HFFc6 (cell line): Measurements from ENCODE around the gene CEND1. TPM values are rescaled to one million over a fixed set of nuclear protein-coding genes. Genes with fewer than 3 reads are reported as not detected.
"Not testable (repeated sequence)": the region's sequence is repeated elsewhere in the genome, so short reads cannot be mapped to it uniquely, and the experiment has no call there.

Experiments
- DNase-seq: peaks from one replicate; pipeline ENCODE4 v3.0.0-alpha.2; 2018
- H3K27ac Mint-ChIP-seq: 2 replicates; pipeline ENCODE4 v1.8.0; 2020; ENCODE audit warnings: mild to moderate bottlenecking, mixed read lengths
- H3K27me3 Mint-ChIP-seq: 2 replicates; pipeline ENCODE4 v1.8.0; 2021; ENCODE audit warnings: mild to moderate bottlenecking, moderate library complexity, mixed read lengths; ENCODE audit not compliant: insufficient read depth
- H3K36me3 Mint-ChIP-seq: 2 replicates; pipeline ENCODE4 v1.8.0; 2021; ENCODE audit warnings: low read depth, mixed read lengths
- H3K4me1 Mint-ChIP-seq: 2 replicates; pipeline ENCODE4 v1.8.0; 2020; ENCODE audit warnings: low read depth, mixed read lengths
- H3K4me3 Mint-ChIP-seq: 2 replicates; pipeline ENCODE4 v1.8.0; 2020; ENCODE audit warnings: mild to moderate bottlenecking, moderate library complexity, mixed read lengths
- H3K9me3 Mint-ChIP-seq: 2 replicates; pipeline ENCODE4 v1.8.0; 2020; ENCODE audit warnings: mild to moderate bottlenecking, mixed read lengths
- total RNA-seq, 6 experiments: library from RNA; stranded (reverse); fragmentation: NEBNext Ultra II Directional; extraction: Animal tissue kit (Norgen Biotek cat#: 25700); gene quantifications; 2 replicates in 1 of 6; 3 replicates in 5 of 6; pipeline ENCODE4 v1.2.3, GENCODE V29; 2021
- TF ChIP-seq, protein P1 (sequence below): fragments of 200-600 bp; sonication (generic); IDR thresholded peaks from 2 replicates; pipeline ENCODE4 v1.5.0; 2021; ENCODE audit warnings: antibody characterized with exemption, mild to moderate bottlenecking

Gene CEND1
- total RNA-seq, 6 experiments from 2014 or later: 8.2 to 12.2 (median 11.0) TPM

DNA sequence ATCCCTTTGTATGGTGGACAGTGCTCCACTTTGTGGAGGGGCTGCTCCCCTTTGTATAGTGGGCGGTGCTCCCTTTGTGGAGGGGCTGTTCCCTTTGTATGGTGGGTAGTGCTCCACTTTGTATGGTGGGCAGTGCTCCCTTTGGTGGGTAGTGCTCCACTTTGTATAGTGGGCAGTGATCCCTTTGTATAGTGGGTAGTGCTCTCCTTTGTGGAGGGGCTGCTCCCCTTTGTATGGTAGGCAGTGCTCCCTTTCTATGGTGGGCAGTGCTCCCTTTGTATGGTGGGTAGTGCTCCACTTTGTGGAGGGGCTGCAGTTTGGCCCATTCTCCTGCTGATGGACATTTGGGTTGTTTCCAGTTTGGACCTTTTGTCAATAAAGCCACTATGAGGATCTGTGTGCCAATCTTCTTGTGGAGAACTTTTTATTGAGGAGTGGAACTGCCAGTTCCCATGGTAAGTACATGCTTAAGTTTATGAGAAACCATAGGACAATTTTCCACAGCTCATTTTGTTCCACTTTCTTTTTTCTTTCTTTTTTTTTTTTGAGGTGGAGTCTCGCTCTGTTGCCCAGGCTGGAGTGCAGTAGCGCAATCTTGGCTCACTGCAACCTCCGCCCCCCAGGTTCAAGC lies 47.2 kb downstream of the CEND1 start:
- Mint-ChIP-seq H3K4me3 (no peak overlapping the region), H3K27me3 (peaks cover 1% of the 10 kb centered on the region), H3K27ac (no peak overlapping the region), H3K9me3 (no peaks in the 10 kb centered on the region), H3K36me3 (no peaks in the 10 kb centered on the region), H3K4me1 (peaks cover 10% of the 10 kb centered on the region; the same call in 1 of the 2 replicates)
- DNase-seq: no peak
- TF ChIP-seq, protein P1, sequence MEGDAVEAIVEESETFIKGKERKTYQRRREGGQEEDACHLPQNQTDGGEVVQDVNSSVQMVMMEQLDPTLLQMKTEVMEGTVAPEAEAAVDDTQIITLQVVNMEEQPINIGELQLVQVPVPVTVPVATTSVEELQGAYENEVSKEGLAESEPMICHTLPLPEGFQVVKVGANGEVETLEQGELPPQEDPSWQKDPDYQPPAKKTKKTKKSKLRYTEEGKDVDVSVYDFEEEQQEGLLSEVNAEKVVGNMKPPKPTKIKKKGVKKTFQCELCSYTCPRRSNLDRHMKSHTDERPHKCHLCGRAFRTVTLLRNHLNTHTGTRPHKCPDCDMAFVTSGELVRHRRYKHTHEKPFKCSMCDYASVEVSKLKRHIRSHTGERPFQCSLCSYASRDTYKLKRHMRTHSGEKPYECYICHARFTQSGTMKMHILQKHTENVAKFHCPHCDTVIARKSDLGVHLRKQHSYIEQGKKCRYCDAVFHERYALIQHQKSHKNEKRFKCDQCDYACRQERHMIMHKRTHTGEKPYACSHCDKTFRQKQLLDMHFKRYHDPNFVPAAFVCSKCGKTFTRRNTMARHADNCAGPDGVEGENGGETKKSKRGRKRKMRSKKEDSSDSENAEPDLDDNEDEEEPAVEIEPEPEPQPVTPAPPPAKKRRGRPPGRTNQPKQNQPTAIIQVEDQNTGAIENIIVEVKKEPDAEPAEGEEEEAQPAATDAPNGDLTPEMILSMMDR: no peak

DNA sequence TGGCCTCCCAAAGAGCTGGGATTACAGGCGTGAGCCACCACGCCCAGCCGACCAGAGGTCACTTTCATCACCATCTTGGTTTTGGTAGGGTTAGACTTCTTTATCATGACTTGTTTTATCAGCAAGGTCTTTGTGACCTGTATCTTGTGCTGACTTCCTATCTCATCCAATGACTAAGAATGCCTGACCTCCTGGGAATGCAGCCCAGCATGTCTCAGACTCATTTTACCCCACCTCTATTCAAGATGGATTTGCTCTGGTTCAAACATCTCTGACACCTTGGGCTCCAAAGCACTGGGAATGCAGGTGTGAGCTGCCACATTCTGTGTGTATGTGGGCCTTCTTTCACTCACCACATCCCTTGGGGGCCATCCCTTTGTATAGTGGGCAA lies 47.7 kb downstream of the CEND1 start:
- Mint-ChIP-seq H3K27me3 (peaks cover 7% of the 10 kb centered on the region), H3K36me3 (no peaks in the 10 kb centered on the region), H3K4me3 (no peak overlapping the region), H3K9me3 (no peaks in the 10 kb centered on the region), H3K4me1 (peaks cover 10% of the 10 kb centered on the region; the same call in 1 of the 2 replicates), H3K27ac (no peak overlapping the region)
- DNase-seq: no peak
- TF ChIP-seq, protein P1: no peak

DNA sequence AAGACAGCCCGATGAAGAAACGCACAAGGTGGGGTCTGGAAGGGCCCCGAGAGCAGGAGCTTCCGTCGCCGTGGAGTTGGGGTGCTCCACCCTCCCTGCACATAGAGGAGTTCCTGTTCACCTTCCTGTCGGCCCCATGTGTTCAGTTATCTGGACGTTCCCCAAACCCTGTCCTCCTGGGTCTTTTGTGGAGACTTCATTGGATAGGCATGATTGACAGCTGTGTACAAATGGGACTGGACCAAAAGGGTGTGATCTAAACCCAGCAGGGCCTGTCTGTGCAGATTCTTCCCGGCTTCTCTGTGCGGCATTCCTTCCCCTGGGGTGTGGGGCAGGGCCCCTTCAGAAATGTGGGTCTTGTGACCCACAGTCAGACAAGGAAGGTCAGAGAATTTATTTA lies 52.0 kb downstream of the CEND1 start:
- H3K27ac Mint-ChIP-seq, DNase-seq, H3K9me3 Mint-ChIP-seq, H3K4me3 Mint-ChIP-seq, H3K36me3 Mint-ChIP-seq, H3K4me1 Mint-ChIP-seq: not testable (repeated sequence)
- H3K27me3 Mint-ChIP-seq: peaks cover 19% of the 10 kb centered on the region

- TF ChIP-seq, protein P1: no peak
- peaks cover 9% of the 10 kb centered on the region; the same call in 1 of the 2 replicates for H3K4me1 Mint-ChIP-seq
- peaks cover 23% of the 10 kb centered on the region for H3K27me3 Mint-ChIP-seq
- peaks cover 3% of the 10 kb centered on the region; the same call in 1 of the 2 replicates for H3K36me3 Mint-ChIP-seq
- H3K9me3 Mint-ChIP-seq: peaks cover 5% of the 10 kb centered on the region
- no peak overlapping the region for H3K27ac Mint-ChIP-seq
- H3K4me3 Mint-ChIP-seq: no peak overlapping the region
- DNase-seq: no peak
Measured at GRCh38 chr11:737366-737765, 52.5 kb downstream of the CEND1 start.

Other genes with a start within 250 kb of the CEND1 start
- gene LMNTD2, start 229.4 kb downstream of the CEND1 start, total RNA-seq: 1 to 10 TPM in 3 of 6 experiments, under 1 TPM in 3; 0.37 to 2.3 (median 0.97) TPM
- gene RASSF7, start 229.1 kb downstream of the CEND1 start, total RNA-seq: 10 to 100 TPM; 10.1 to 18.8 (median 12.7) TPM
- gene PHRF1, start 213.6 kb downstream of the CEND1 start, total RNA-seq: 10 to 100 TPM; 23.8 to 27.5 (median 24.8) TPM
- 1 to 10 TPM; 3.0 to 5.2 (median 4.2) TPM for gene IRF7, start 174.1 kb downstream of the CEND1 start, total RNA-seq
- gene CDHR5, start 165.1 kb downstream of the CEND1 start, total RNA-seq: not detected
- gene SCT, start 162.9 kb downstream of the CEND1 start, total RNA-seq: not detected
- gene DRD4, start 152.8 kb downstream of the CEND1 start, total RNA-seq: under 1 TPM; 0.14 to 0.61 (median 0.38) TPM
- 10 to 100 TPM; 32.2 to 48.1 (median 34.6) TPM for gene DEAF1, start 94.9 kb downstream of the CEND1 start, total RNA-seq
- 10 to 100 TPM; 16.9 to 24.5 (median 19.3) TPM for gene TMEM80, start 94.3 kb downstream of the CEND1 start, total RNA-seq
- 10 to 100 TPM; 55.5 to 70.1 (median 65.1) TPM for gene EPS8L2, start 83.9 kb downstream of the CEND1 start, total RNA-seq
- 100 to 1,000 TPM; 230 to 351 (median 300) TPM for gene TALDO1, start 42.6 kb downstream of the CEND1 start, total RNA-seq
- gene GATD1, start 12.6 kb downstream of the CEND1 start, total RNA-seq: 10 to 100 TPM; 61.0 to 72.7 (median 68.1) TPM
- gene SLC25A22, start 8.2 kb upstream of the CEND1 start, total RNA-seq: 10 to 100 TPM; 39.7 to 47.3 (median 42.9) TPM
- 10 to 100 TPM; 11.0 to 15.9 (median 13.7) TPM for gene PIDD1, start 15.1 kb upstream of the CEND1 start, total RNA-seq
- gene RPLP2, start 19.9 kb upstream of the CEND1 start, total RNA-seq: 1,000 to 10,000 TPM; 1,532 to 1,781 (median 1,709) TPM
- gene PNPLA2, start 28.8 kb upstream of the CEND1 start, total RNA-seq: 100 to 1,000 TPM; 103 to 148 (median 130) TPM
- gene CRACR2B, start 37.8 kb upstream of the CEND1 start, total RNA-seq: 1 to 10 TPM in 4 of 6 experiments, under 1 TPM in 2; 0.63 to 2.2 (median 1.2) TPM
- gene CD151, start 42.9 kb upstream of the CEND1 start, total RNA-seq: 1,000 to 10,000 TPM in 1 of 6 experiments, 100 to 1,000 TPM in 5; 719 to 1,001 (median 755) TPM
- gene POLR2L, start 52.4 kb upstream of the CEND1 start, total RNA-seq: 100 to 1,000 TPM; 439 to 504 (median 478) TPM
- 100 to 1,000 TPM; 193 to 267 (median 212) TPM for gene TSPAN4, start 52.8 kb upstream of the CEND1 start, total RNA-seq
- 100 to 1,000 TPM; 116 to 145 (median 133) TPM for gene CHID1, start 120.7 kb upstream of the CEND1 start, total RNA-seq
- gene AP2A2, start 135.8 kb upstream of the CEND1 start, total RNA-seq: 10 to 100 TPM; 65.4 to 73.4 (median 70.9) TPM
- gene MUC6, start 246.6 kb upstream of the CEND1 start, total RNA-seq: not detected